MCF 10A (cell line): Measurements from ENCODE around the gene TAS2R9. TPM values are rescaled to one million over a fixed set of nuclear protein-coding genes. Genes with fewer than 3 reads are reported as not detected.

Experiments used
- BruUV-seq: library from RNA; stranded (reverse); fragments of 400-500 nt; replicated peaks from 2 replicates; lab custom pipeline; 2021; lab: Mats Ljungman, UMichigan
- CTCF ChIA-PET: fragments of 300-600 bp; sonication (Branson Sonifier 250); formaldehyde crosslinking; extraction: SDS; loops from one replicate; lab custom pipeline; 2021; ENCODE audit warnings: antibody characterized with exemption, inconsistent platforms; lab: Yijun Ruan, JAX
- POLR2A ChIA-PET: fragments of 300-600, 350-650 bp; sonication (Branson Sonifier 250); formaldehyde crosslinking; extraction: SDS; loops from one replicate; lab custom pipeline; 2020; ENCODE audit warnings: antibody characterized with exemption, inconsistent platforms; lab: Yijun Ruan, JAX
- DNase-seq: peaks from one replicate; pipeline ENCODE4 v3.0.0-alpha.2; 2018; ENCODE audit not compliant: unreplicated experiment
- H3K27ac Mint-ChIP-seq: one replicate; pipeline ENCODE4 v1.8.0; 2022; ENCODE audit warnings: mild to moderate bottlenecking, low read depth, mixed read lengths; ENCODE audit not compliant: unreplicated experiment
- H3K27me3 Mint-ChIP-seq: one replicate; pipeline ENCODE4 v1.8.0; 2022; ENCODE audit warnings: mixed read lengths; ENCODE audit not compliant: insufficient read depth, unreplicated experiment
- H3K36me3 Mint-ChIP-seq: one replicate; pipeline ENCODE4 v1.8.0; 2022; ENCODE audit warnings: mild to moderate bottlenecking, moderate library complexity, mixed read lengths; ENCODE audit not compliant: insufficient read depth, unreplicated experiment
- H3K4me1 Mint-ChIP-seq: one replicate; pipeline ENCODE4 v1.8.0; 2022; ENCODE audit warnings: mixed read lengths; ENCODE audit not compliant: insufficient read depth, unreplicated experiment
- H3K4me3 Mint-ChIP-seq: one replicate; pipeline ENCODE4 v1.8.0; 2022; ENCODE audit warnings: mild to moderate bottlenecking, moderate library complexity, mixed read lengths; ENCODE audit not compliant: unreplicated experiment
- H3K9me3 Mint-ChIP-seq: one replicate; pipeline ENCODE4 v1.8.0; 2022; ENCODE audit warnings: mixed read lengths; ENCODE audit not compliant: unreplicated experiment
- intact Hi-C: fragments of 100-400 bp; cut with micrococcal nuclease; formaldehyde crosslinking; loops from 2 replicates; pipeline ENCODE4 v1.14.1; 2022
- total RNA-seq: library from RNA; stranded (reverse); gene quantifications from 2 replicates; pipeline ENCODE4 v1.2.3, GENCODE V29; 2022
- TF ChIP-seq, protein P1 (sequence below): fragments of 200-600 bp; IDR thresholded peaks from one replicate; pipeline ENCODE4 v1.8.0; 2022; ENCODE audit warnings: antibody characterized with exemption, mild to moderate bottlenecking; ENCODE audit not compliant: unreplicated experiment

Gene TAS2R9
- total RNA-seq, 1 experiment from 2014 or later: not detected

DNA sequence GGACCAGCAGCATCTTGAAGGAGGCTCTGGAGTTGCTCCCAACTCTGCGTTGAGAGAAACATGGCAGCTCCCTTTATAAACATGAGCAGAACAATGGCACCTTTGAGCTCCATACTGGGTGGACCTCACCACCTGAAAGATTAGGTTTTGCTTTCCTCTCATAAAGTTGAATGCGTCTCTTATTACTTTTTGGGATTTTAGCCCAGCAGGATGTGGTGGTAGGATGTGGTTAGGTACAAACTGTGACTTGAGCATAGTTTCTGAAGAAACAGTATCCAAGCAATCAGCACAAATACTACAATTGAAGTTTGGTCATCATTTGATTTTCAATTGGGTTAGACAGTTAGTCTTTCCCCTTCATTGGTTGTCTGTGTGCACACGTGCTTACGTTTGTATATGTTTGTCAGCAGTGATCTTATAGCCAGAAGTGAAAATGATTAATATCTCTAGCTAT is 39.5 kb upstream of the TAS2R9 start, which contains the start of gene PRR4:
TSS of gene PRR4 (minus strand) at position 51 of the 454 bp plus-strand sequence. CDS start at position 13, 38 bp downstream.
- Mint-ChIP-seq H3K27ac (no peak within 1 kb of the TSS), H3K9me3 (no peaks in the 10 kb centered on the region), H3K27me3 (no peaks in the 10 kb centered on the region), H3K36me3 (peaks cover 20% of the 10 kb centered on the region), H3K4me1 (peaks cover 15% of the 10 kb centered on the region), H3K4me3 (no peak within 1 kb of the TSS)
- ChIA-PET POLR2A (interaction anchor here (0.6 kb wide), 1 partner anchor 108 kb away, joined by 3 read pairs; no protein-coding TSS in a partner anchor), CTCF (interaction anchor here (1.0 kb wide), 1 partner anchor 69 kb away, joined by 5 read pairs; no protein-coding TSS in a partner anchor)
- TF ChIP-seq, protein P1, sequence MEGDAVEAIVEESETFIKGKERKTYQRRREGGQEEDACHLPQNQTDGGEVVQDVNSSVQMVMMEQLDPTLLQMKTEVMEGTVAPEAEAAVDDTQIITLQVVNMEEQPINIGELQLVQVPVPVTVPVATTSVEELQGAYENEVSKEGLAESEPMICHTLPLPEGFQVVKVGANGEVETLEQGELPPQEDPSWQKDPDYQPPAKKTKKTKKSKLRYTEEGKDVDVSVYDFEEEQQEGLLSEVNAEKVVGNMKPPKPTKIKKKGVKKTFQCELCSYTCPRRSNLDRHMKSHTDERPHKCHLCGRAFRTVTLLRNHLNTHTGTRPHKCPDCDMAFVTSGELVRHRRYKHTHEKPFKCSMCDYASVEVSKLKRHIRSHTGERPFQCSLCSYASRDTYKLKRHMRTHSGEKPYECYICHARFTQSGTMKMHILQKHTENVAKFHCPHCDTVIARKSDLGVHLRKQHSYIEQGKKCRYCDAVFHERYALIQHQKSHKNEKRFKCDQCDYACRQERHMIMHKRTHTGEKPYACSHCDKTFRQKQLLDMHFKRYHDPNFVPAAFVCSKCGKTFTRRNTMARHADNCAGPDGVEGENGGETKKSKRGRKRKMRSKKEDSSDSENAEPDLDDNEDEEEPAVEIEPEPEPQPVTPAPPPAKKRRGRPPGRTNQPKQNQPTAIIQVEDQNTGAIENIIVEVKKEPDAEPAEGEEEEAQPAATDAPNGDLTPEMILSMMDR: no peak
- intact Hi-C loops: no loop called here
- DNase-seq: no peak
- no TSS peak for BruUV-seq

DNA sequence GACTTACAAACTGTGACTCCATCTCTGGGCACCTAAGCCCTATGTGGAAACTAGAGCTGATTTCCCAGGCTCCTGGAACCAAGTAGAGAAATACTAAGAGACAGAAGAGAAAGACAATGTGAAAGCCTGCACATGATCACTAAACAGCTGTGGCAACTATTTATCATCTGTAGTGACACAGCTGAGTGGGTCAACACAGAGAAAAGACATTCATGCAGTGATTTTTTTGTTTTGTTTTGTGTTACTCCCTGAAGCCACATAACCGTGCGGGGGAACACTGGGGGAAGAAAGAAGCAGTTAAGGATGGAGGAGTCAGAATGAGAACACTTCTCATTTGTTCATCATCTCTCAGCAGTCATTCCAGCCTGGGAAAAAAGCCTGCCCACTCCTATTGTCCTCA is 37.8 kb upstream of the TAS2R9 start:
- BruUV-seq: no TSS peak
- peaks cover 20% of the 10 kb centered on the region for H3K36me3 Mint-ChIP-seq
- CTCF ChIA-PET: interaction anchor here (0.6 kb wide), 1 partner anchor 14 kb away, joined by 4 read pairs; no protein-coding TSS in a partner anchor
- H3K27ac Mint-ChIP-seq: no peak overlapping the region
- TF ChIP-seq, protein P1: no peak
- no peaks in the 10 kb centered on the region for H3K27me3 Mint-ChIP-seq
- H3K9me3 Mint-ChIP-seq: no peaks in the 10 kb centered on the region
- H3K4me3 Mint-ChIP-seq: no peak overlapping the region
- intact Hi-C loops: no loop called here
- H3K4me1 Mint-ChIP-seq: peaks cover 15% of the 10 kb centered on the region
- DNase-seq: no peak
- POLR2A ChIA-PET: no interaction called here

DNA sequence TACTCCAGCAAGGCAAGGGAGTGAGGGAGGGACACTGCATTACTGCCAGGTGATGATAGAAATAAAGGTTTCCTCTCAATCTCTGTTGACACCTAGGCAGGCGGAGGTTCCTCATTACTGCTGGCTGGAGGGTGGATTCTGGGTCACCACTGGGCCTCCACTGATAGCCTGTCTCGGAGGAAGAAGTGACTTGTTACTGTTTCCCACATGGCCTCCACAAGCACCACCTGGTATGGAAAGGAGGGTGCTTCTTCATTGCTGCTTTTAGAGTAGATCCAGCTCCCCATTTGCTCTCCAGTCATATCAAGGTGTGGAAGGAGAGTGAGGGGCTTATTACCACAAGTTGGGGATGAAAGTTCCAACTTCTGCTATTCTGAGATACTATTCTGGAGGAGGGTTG is 32.9 kb upstream of the TAS2R9 start:
- Mint-ChIP-seq H3K4me1 (no peaks in the 10 kb centered on the region), H3K27me3 (no peaks in the 10 kb centered on the region), H3K36me3 (peaks cover 18% of the 10 kb centered on the region), H3K9me3 (no peaks in the 10 kb centered on the region), H3K4me3 (no peak overlapping the region), H3K27ac (no peak overlapping the region)
- ChIA-PET CTCF (no interaction called here), POLR2A (interaction anchor here (0.7 kb wide), 1 partner anchor 95 kb away, joined by 3 read pairs; no protein-coding TSS in a partner anchor)
- intact Hi-C loops: no loop called here
- no peak for DNase-seq
- no TSS peak for BruUV-seq
- TF ChIP-seq, protein P1: no peak

DNA sequence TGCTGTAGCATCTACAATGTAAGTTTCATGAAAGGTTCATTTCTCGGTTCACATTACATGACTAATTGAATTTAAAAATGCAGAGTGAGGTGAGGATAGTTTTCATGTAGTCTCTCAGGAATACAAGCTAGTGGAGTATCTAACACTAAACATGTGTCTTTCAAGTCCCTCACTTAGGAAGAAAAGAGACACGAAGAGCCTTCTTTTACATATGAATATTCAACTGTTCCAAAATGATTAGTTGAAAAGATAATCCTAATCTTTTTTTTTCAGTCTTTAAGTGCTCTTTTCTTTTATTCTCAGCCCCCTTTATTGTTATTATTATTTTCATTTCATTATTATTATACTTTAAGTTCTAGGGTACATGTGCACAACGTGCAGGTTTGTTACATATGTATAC is 28.5 kb upstream of the TAS2R9 start:
- ChIA-PET POLR2A (no interaction called here), CTCF (no interaction called here)
- TF ChIP-seq, protein P1: no peak
- Mint-ChIP-seq H3K27ac (no peak overlapping the region), H3K27me3 (no peaks in the 10 kb centered on the region), H3K4me3 (no peak overlapping the region), H3K4me1 (no peaks in the 10 kb centered on the region), H3K9me3 (no peaks in the 10 kb centered on the region), H3K36me3 (peaks cover 6% of the 10 kb centered on the region)
- intact Hi-C loops: no loop called here
- no TSS peak for BruUV-seq
- no peak for DNase-seq
